K562 (cell line): ENCODE results near the gene PTBP3. TPM values are rescaled to one million over a fixed set of nuclear protein-coding genes. Genes with fewer than 3 reads are reported as not detected.

Experiments used
- C11orf30 ChIP-seq: fragments of 450-650 bp; IDR thresholded peaks from 2 replicates; pipeline ENCODE4 v1.6.1; 2016; ENCODE audit warnings: low read depth, mild to moderate bottlenecking
- CXXC5 ChIP-seq: fragments of 250-450 bp; sonication (Bioruptor Pico); IDR thresholded peaks from 2 replicates; pipeline ENCODE4 v1.8.0; 2022; ENCODE audit warnings: inconsistent platforms, mild to moderate bottlenecking, moderate library complexity
- EWSR1 ChIP-seq: fragments of 450-650 bp; IDR thresholded peaks from 2 replicates; pipeline ENCODE4 v1.6.1; 2018; ENCODE audit warnings: borderline replicate concordance, mild to moderate bottlenecking, low read depth, moderate library complexity; ENCODE audit not compliant: partially characterized antibody
- FUS ChIP-seq: fragments of 200-400 bp; formaldehyde crosslinking; optimal IDR thresholded peaks from 2 replicates; pipeline ENCODE3; 2017; ENCODE audit warnings: low read depth, low read length
- POLR2A ChIP-seq: fragments of 450-650 bp; conservative IDR thresholded peaks from 2 replicates; pipeline ENCODE4 v1.6.1; 2016
- RFX7 ChIP-seq: fragments of 250-450 bp; sonication (Bioruptor Pico); IDR thresholded peaks from 2 replicates; pipeline ENCODE4 v1.5.1; 2021; ENCODE audit warnings: mild to moderate bottlenecking
- ZNF124 ChIP-seq: sonication (generic); formaldehyde crosslinking; IDR thresholded peaks from 2 replicates; pipeline ENCODE4 v1.8.1; 2022; ENCODE audit warnings: missing genetic modification reagents
- ZNF133 ChIP-seq: fragments of 250-450 bp; sonication (Bioruptor Pico); IDR thresholded peaks from 2 replicates; pipeline ENCODE4 v1.4.0; 2020; ENCODE audit warnings: mild to moderate bottlenecking
- ZNF583 ChIP-seq: fragments of 250-450 bp; sonication (Bioruptor Pico); IDR thresholded peaks from 2 replicates; pipeline ENCODE4 v1.4.0; 2020
- polyA plus RNA-seq, 8 experiments: library from polyadenylated mRNA; depleted of rRNA in 4 of 8; stranded (reverse) in 5 of 8; unstranded in 3 of 8; fragments of >200 nt; fragmentation: Nextera tagmentation in 2 of 8; fragmentation: Illumina TruSeq in 1 of 8; extraction: Ambion mirVana in 2 of 8; extraction: Trizol in 1 of 8; gene quantifications; 2 replicates each; pipeline versions ENCODE4 v1.2.1 to v1.2.3, GENCODE V29; 2011 to 2014; ENCODE audit warnings: inconsistent platforms in 1 of 8, missing spikeins in 1 of 8
- total RNA-seq, 7 experiments: library from RNA; depleted of rRNA in 6 of 7; stranded (reverse); fragments of >200 nt in 6 of 7; fragmentation: Illumina TruSeq in 2 of 7; extraction: Trizol in 2 of 7; gene quantifications; 2 replicates each; pipeline versions ENCODE4 v1.2.1 to v1.2.3, GENCODE V29; 2011 to 2021; ENCODE audit warnings: low replicate concordance in 1 of 7
- TF ChIP-seq, protein P1 (sequence below), 2 experiments: fragments of 450-650 bp; IDR thresholded peaks; 2 replicates each; pipeline ENCODE4 v1.6.1; 2016; ENCODE audit warnings: mild to moderate bottlenecking in 2 of 2, borderline replicate concordance in 1 of 2, low read depth in 1 of 2, moderate library complexity in 1 of 2
- TF ChIP-seq, protein P2 (sequence below): fragments of 250-450 bp; sonication (Bioruptor Pico); IDR thresholded peaks from 2 replicates; pipeline ENCODE4 v1.8.0; 2022; ENCODE audit warnings: inconsistent platforms
- TF ChIP-seq, protein P3 (sequence below), 2 experiments: fragments of 450-650 bp in 1 of 2; sonication (generic) in 1 of 2; formaldehyde crosslinking; conservative IDR thresholded peaks; 2 replicates each; pipeline versions ENCODE4 v1.4.0 to v1.8.1; 2020 to 2022; ENCODE audit warnings: mild to moderate bottlenecking in 1 of 2, missing genetic modification reagents in 1 of 2
- TF ChIP-seq, protein P4 (sequence below): fragments of 250-450 bp; sonication (Bioruptor Pico); IDR thresholded peaks from 2 replicates; pipeline ENCODE4 v1.5.0; 2021; ENCODE audit warnings: mild to moderate bottlenecking, moderate library complexity

The PTBP3 gene
- total and polyA plus RNA-seq, 9 of the 15 experiments (the other 6 are each of a cell fraction or from before 2014, with no cell fraction given): 22.4 to 132 (median 68.0) TPM

DNA sequence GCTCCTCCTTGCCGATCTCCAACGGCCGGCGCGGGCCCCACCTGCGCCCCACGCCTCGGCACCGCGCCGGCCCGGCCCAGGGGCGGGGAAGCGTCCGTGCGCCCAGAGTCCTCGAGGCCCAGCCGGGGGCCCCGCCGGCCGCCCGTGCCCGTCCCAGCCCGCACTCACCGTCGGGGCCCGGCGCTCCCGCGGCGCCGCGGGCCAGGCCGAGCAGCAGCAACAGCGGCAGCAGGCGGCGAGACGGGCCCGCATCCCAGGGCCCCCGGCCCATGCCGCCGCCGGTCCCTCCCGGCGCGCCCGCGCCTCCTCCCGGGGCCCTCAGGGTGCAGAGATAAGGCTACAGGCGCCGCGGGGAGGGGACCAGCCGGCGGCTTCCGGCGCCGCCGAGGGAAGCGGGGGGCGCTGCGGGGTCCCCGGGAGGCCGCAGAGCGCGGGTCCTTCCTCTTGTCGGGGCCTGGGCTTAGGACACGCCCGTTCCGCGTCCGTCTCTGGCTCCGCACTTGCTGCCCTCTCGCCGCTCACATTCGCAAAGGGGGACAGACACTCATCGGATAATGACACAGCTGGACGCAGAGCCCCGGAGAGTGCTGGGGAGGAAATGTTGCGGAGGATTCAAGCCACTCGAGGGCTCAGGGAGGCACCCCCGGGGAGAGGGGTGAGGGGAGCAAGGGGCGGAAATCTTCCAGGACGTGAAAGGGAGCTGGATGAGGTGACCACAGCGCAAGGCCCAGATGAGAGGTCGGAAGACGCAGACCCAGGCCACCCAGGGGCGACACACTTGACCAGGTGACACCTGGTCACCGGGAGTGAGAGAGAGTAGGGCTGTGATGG, 158.2 kb downstream of the PTBP3 start, which contains the start of gene SUSD1 (continued):
- TF ChIP-seq, protein P1, sequence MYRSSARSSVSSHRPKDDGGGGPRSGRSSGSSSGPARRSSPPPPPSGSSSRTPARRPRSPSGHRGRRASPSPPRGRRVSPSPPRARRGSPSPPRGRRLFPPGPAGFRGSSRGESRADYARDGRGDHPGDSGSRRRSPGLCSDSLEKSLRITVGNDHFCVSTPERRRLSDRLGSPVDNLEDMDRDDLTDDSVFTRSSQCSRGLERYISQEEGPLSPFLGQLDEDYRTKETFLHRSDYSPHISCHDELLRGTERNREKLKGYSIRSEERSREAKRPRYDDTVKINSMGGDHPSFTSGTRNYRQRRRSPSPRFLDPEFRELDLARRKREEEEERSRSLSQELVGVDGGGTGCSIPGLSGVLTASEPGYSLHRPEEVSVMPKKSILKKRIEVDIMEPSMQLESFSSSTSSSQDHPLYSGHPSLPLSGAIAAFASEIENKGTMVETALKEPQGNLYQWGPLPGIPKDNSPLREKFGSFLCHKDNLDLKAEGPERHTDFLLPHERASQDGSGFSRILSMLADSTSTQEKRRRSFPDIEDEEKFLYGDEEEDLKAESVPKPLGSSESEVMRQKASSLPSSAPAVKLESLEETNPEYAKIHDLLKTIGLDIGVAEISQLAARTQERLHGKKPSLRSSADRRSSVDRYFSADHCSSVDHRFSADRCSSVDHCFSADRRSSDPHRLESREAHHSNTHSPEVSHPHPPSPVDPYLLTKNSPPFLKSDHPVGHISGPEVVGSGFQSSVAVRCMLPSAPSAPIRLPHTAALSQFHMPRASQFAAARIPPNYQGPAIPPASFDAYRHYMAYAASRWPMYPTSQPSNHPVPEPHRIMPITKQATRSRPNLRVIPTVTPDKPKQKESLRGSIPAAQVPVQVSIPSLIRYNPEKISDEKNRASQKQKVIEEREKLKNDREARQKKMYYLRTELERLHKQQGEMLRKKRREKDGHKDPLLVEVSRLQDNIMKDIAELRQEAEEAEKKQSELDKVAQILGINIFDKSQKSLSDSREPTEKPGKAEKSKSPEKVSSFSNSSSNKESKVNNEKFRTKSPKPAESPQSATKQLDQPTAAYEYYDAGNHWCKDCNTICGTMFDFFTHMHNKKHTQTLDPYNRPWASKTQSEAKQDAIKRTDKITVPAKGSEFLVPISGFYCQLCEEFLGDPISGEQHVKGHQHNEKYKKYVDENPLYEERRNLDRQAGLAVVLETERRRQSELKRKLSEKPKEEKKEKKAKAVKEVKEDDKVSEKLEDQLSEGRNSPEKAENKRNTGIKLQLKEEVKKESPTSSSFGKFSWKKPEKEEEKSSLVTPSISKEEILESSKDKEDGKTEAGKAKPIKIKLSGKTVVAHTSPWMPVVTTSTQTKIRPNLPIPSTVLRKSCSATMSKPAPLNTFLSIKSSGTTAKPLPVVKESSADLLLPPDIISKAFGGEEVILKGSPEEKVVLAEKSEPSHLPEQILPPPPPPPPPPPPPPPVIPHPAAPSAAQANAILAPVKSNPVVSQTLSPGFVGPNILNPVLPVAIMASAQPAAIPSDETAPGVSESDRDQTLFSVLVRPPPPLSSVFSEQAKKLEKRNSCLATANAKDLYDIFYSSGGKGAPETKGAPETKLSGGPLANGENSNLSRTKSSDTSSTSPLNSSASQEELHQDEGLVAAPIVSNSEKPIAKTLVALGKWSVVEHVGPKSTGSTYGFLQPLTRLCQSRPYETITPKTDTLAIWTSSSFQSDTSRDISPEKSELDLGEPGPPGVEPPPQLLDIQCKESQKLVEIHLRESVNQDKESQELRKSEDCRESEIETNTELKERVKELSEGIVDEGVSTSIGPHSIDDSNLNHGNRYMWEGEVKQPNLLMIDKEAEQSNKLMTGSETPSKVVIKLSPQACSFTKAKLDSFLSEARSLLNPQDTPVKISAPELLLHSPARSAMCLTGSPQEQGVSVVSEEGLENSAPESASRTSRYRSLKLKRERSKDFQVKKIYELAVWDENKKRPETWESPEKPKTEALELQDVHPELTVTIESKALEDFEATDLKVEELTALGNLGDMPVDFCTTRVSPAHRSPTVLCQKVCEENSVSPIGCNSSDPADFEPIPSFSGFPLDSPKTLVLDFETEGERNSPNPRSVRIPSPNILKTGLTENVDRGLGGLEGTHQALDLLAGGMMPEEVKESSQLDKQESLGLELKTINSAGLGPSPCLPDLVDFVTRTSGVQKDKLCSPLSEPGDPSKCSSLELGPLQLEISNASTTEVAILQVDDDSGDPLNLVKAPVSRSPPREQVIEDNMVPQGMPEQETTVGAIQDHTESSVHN (IDR thresholded peaks at IDR 0.05; ENCODE audit: borderline replicate concordance in 1 of 2, low read depth in 1 of 2): no peak
- TF ChIP-seq RFX7 (CRISPR knock-in tag): no peak
- TF ChIP-seq FUS: no peak
- TF ChIP-seq CXXC5 (CRISPR knock-in tag): peak; percentile 80
- no peak for TF ChIP-seq ZNF583 (CRISPR knock-in tag)
- TF ChIP-seq EWSR1: no peak
- no peak for TF ChIP-seq ZNF124 (CRISPR knock-in tag)
- peak; percentile 77 for TF ChIP-seq POLR2A
- TF ChIP-seq, protein P2, sequence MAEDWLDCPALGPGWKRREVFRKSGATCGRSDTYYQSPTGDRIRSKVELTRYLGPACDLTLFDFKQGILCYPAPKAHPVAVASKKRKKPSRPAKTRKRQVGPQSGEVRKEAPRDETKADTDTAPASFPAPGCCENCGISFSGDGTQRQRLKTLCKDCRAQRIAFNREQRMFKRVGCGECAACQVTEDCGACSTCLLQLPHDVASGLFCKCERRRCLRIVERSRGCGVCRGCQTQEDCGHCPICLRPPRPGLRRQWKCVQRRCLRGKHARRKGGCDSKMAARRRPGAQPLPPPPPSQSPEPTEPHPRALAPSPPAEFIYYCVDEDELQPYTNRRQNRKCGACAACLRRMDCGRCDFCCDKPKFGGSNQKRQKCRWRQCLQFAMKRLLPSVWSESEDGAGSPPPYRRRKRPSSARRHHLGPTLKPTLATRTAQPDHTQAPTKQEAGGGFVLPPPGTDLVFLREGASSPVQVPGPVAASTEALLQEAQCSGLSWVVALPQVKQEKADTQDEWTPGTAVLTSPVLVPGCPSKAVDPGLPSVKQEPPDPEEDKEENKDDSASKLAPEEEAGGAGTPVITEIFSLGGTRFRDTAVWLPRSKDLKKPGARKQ (CRISPR knock-in tag): no peak
- no peak for TF ChIP-seq C11orf30
- TF ChIP-seq, protein P3, sequence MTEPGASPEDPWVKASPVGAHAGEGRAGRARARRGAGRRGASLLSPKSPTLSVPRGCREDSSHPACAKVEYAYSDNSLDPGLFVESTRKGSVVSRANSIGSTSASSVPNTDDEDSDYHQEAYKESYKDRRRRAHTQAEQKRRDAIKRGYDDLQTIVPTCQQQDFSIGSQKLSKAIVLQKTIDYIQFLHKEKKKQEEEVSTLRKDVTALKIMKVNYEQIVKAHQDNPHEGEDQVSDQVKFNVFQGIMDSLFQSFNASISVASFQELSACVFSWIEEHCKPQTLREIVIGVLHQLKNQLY (CRISPR knock-in tag; conservative IDR thresholded peaks at IDR 0.05): no peak
- TF ChIP-seq, protein P4, sequence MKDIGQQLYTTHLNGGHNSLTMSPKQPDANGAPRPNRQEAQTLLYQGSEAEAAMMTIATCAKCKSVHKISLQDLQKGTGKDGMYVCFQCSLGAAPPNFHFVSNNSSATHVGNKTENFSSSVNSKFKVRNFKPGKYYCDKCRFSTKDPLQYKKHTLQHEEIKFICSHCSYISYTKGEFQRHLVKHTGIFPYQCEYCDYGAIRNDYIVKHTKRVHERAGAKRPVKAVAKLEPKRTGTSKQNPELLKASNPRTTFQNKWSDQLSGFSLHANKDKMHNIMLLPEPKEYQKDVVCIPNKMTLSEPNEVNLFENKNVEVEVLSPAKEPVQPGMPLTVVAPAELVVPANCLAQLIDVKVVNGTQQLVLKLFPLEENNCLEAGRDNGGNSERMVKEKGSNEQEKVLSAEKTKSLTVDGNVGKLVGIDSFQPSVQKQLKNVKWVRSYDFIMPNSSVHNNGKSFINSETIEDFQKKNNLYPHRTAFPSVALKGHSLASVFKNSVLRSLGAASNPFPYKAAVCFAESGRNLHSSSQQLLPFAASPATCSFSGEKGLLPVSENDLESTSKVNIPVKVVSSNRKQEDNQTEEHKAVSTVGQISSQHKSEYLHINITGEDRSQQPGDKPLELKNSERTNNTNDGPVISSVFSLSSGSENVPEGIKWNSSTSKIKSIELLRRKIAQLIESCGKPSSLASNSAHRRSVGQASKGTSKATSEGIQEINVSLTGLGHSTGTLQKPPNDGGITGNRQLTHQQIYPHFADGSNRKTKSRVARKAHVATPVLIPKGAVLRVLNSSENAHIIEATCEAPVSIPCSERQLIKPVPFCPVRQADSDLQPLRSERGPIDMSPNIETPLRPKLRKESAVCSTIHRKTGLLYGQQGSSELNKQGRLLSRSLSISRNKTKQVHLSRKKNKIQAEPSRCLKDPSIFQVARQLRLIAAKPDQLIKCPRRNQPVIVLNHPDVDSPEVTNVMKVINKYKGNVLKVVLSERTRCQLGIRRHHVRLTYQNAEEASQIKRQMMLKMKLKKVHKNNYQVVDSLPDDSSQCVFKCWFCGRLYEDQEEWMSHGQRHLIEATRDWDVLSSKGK (CRISPR knock-in tag): no peak
- no peak for TF ChIP-seq ZNF133 (CRISPR knock-in tag)
